HepG2 (cell line): ENCODE measurements around the gene RHBG. TPM values are rescaled to one million over a fixed set of nuclear protein-coding genes. Genes with fewer than 3 reads are reported as not detected.

Experiments
- ATAC-seq: fragments of 200-7000 bp; cut with Tn5 transposase; 3 replicates; pipeline ENCODE4 v1.9.1; 2020; ENCODE audit warnings: mild to moderate bottlenecking, moderate library complexity
- BruUV-seq: library from RNA; stranded (reverse); fragments of 400-500 nt; replicated peaks from 2 replicates; lab custom pipeline; 2021; lab: Mats Ljungman, UMichigan
- CTCF ChIA-PET: fragments of 300-600 bp; formaldehyde crosslinking; extraction: SDS; loops from one replicate; lab custom pipeline; 2021; ENCODE audit warnings: low total read pairs, inconsistent platforms, low intra/inter-chr PET ratio; lab: Yijun Ruan, JAX
- POLR2A ChIA-PET: fragments of 350-600 bp; sonication (Branson Sonifier 250); formaldehyde crosslinking; loops from one replicate; lab custom pipeline; 2020; ENCODE audit warnings: antibody characterized with exemption, inconsistent platforms; lab: Yijun Ruan, JAX
- DNase-seq: peaks from one replicate; pipeline ENCODE4 v3.0.0-alpha.2; 2015; ENCODE audit warnings: low spot score
- FAIRE-seq: peaks from 3 replicates; lab custom pipeline; 2011; peaks lifted over from hg19 to GRCh38; lab: Jason Lieb, UNC
- H2AFZ ChIP-seq: one replicate; pipeline ENCODE4 v1.6.1; 2011; ENCODE audit warnings: low read length, inconsistent platforms
- H3K27ac ChIP-seq: fragments of 300-600 bp; 3 replicates; pipeline ENCODE4 v1.8.0; 2011; ENCODE audit warnings: mixed run types, mild to moderate bottlenecking, mixed read lengths, low read length, inconsistent platforms; ENCODE audit not compliant: insufficient read depth; ENCODE audit errors: extremely low read length
- H3K27me3 ChIP-seq, 2 experiments: fragments of 200-600 bp in 1 of 2; 2 replicates in 1 of 2; 3 replicates in 1 of 2; pipeline versions ENCODE4 v1.6.0 to v1.8.0; 2011; ENCODE audit warnings: low read length in 2 of 2, mild to moderate bottlenecking in 2 of 2, moderate library complexity in 2 of 2, inconsistent platforms in 1 of 2; ENCODE audit not compliant: insufficient read depth in 2 of 2, control insufficient read depth in 1 of 2
- H3K36me3 ChIP-seq, 2 experiments: fragments of 200-600 bp in 1 of 2; replicated peaks in 1 of 2; 2 replicates in 1 of 2; 3 replicates in 1 of 2; pipeline versions ENCODE4 v1.5.1 to v1.8.0; 2011; ENCODE audit warnings: low read length in 2 of 2, inconsistent platforms in 1 of 2; ENCODE audit not compliant: insufficient read depth in 2 of 2, control insufficient read depth in 1 of 2
- H3K4me1 ChIP-seq: 2 replicates; pipeline ENCODE4 v1.5.1; 2012; ENCODE audit warnings: low read length, inconsistent platforms; ENCODE audit not compliant: insufficient read depth
- H3K4me2 ChIP-seq: 2 replicates; pipeline ENCODE4 v1.6.0; 2011; ENCODE audit warnings: low read depth, low read length, inconsistent platforms
- H3K4me3 ChIP-seq, 3 experiments: fragments of 200-600 bp in 1 of 3; sonication (generic), shearing (Covaris generic) in 1 of 3; replicated peaks in 1 of 3; 2 replicates each; pipeline ENCODE4 v1.5.1; 2011 to 2016; ENCODE audit warnings: low read length in 3 of 3, inconsistent platforms in 2 of 3, low read depth in 2 of 3, mild to moderate bottlenecking in 2 of 3, control low read depth in 1 of 3, mixed read lengths in 1 of 3; ENCODE audit not compliant: insufficient read depth in 1 of 3
- H3K79me2 ChIP-seq: one replicate; pipeline ENCODE4 v1.6.1; 2011; ENCODE audit warnings: low read length, inconsistent platforms; ENCODE audit not compliant: insufficient read depth
- H3K9ac ChIP-seq: 2 replicates; pipeline ENCODE4 v1.6.0; 2011; ENCODE audit warnings: mild to moderate bottlenecking, low read depth, low read length, inconsistent platforms; ENCODE audit not compliant: insufficient read depth
- H3K9me3 ChIP-seq: 2 replicates; pipeline ENCODE4 v1.5.1; 2012; ENCODE audit warnings: mild to moderate bottlenecking, low read length
- H4K20me1 ChIP-seq: 2 replicates; pipeline ENCODE4 v1.6.0; 2011; ENCODE audit warnings: inconsistent platforms, mild to moderate bottlenecking, low read length, moderate library complexity; ENCODE audit not compliant: insufficient read depth
- ATAD3A ChIP-seq: sonication (generic); formaldehyde crosslinking; IDR thresholded peaks from 2 replicates; pipeline ENCODE4 v1.4.0; 2020; ENCODE audit warnings: missing genetic modification reagents
- EED ChIP-seq: sonication (generic); formaldehyde crosslinking; IDR thresholded peaks from 2 replicates; pipeline ENCODE4 v1.5.0; 2020; ENCODE audit warnings: mild to moderate bottlenecking, missing genetic modification reagents
- ESRRA ChIP-seq: sonication (generic); formaldehyde crosslinking; IDR thresholded peaks from 2 replicates; pipeline ENCODE4 v1.5.1; 2020; ENCODE audit warnings: mild to moderate bottlenecking, low read depth, missing genetic modification reagents
- PHF20 ChIP-seq: sonication (generic); formaldehyde crosslinking; IDR thresholded peaks from 2 replicates; pipeline ENCODE4 v1.5.0; 2020; ENCODE audit warnings: mild to moderate bottlenecking, missing genetic modification reagents
- PITX1 ChIP-seq: sonication (generic); formaldehyde crosslinking; IDR thresholded peaks from 2 replicates; pipeline ENCODE4 v1.5.1; 2020; ENCODE audit warnings: mild to moderate bottlenecking, missing genetic modification reagents
- PPARG ChIP-seq: conservative IDR thresholded peaks from 2 replicates; pipeline ENCODE4 v1.6.1; 2016; ENCODE audit warnings: missing biosample characterization, missing genetic modification reagents
- RBM22 ChIP-seq: fragments of 200-400 bp; formaldehyde crosslinking; optimal IDR thresholded peaks from 2 replicates; pipeline ENCODE3; 2017; ENCODE audit warnings: mild to moderate bottlenecking, low read length, moderate library complexity
- SIX4 ChIP-seq: sonication (generic); formaldehyde crosslinking; IDR thresholded peaks from 2 replicates; pipeline ENCODE4 v1.4.0; 2020; ENCODE audit warnings: missing genetic modification reagents
- SPEN ChIP-seq: sonication (generic); formaldehyde crosslinking; IDR thresholded peaks from 2 replicates; pipeline ENCODE4 v1.5.1; 2020; ENCODE audit warnings: low read depth, mild to moderate bottlenecking, missing genetic modification reagents
- TOPORS ChIP-seq: sonication (generic); formaldehyde crosslinking; IDR thresholded peaks from 2 replicates; pipeline ENCODE4 v1.8.0; 2023; ENCODE audit warnings: mild to moderate bottlenecking, missing genetic modification reagents
- ZBTB33 ChIP-seq: sonication (generic); formaldehyde crosslinking; IDR thresholded peaks from 2 replicates; pipeline ENCODE4 v1.4.0; 2020; ENCODE audit warnings: missing genetic modification reagents
- ZNF382 ChIP-seq: sonication (generic); formaldehyde crosslinking; IDR thresholded peaks from 2 replicates; pipeline ENCODE4 v1.5.0; 2020; ENCODE audit warnings: missing genetic modification reagents, mild to moderate bottlenecking, borderline replicate concordance
- ZNF484 ChIP-seq: sonication (generic); formaldehyde crosslinking; IDR thresholded peaks from 2 replicates; pipeline ENCODE4 v1.5.1; 2020; ENCODE audit warnings: mild to moderate bottlenecking, low read depth, missing genetic modification reagents, borderline replicate concordance
- ZNF501 ChIP-seq: sonication (generic); formaldehyde crosslinking; IDR thresholded peaks from 2 replicates; pipeline ENCODE4 v1.5.1; 2020; ENCODE audit warnings: mild to moderate bottlenecking, moderate library complexity, missing genetic modification reagents
- ZNF572 ChIP-seq: sonication (generic); formaldehyde crosslinking; IDR thresholded peaks from 2 replicates; pipeline ENCODE4 v1.5.1; 2020; ENCODE audit warnings: mild to moderate bottlenecking, missing genetic modification reagents
- ZNF772 ChIP-seq: sonication (generic); formaldehyde crosslinking; IDR thresholded peaks from 2 replicates; pipeline ENCODE4 v1.5.0; 2020; ENCODE audit warnings: mild to moderate bottlenecking, missing genetic modification reagents
- WGBS: methylation state at CpG from one replicate; pipeline ENCODE4 v1.1.6; 2017; ENCODE audit warnings: low lambda C conversion rate; 5-methylcytosine and 5-hydroxymethylcytosine counted together
- in situ Hi-C: cut with HindIII; loops from 2 replicates; pipeline ENCODE4 v1.10.0; 2017; ENCODE audit warnings: low pct_unique_long_range_greater_than_20kb; ENCODE audit not compliant: extremely low pct_ligation_motif_present
- intact Hi-C: fragments of 100-400 bp; cut with micrococcal nuclease; formaldehyde crosslinking; loops from one replicate; pipeline ENCODE4 v1.10.0; 2022; ENCODE audit not compliant: unreplicated experiment
- polyA plus RNA-seq, 8 experiments: library from polyadenylated mRNA; depleted of rRNA in 3 of 8; stranded (reverse) in 7 of 8; unstranded in 1 of 8; fragments of >200 nt; fragmentation: Illumina TruSeq in 4 of 8; extraction: Trizol in 4 of 8; gene quantifications; 2 replicates each; pipeline versions ENCODE4 v1.2.1 to v1.2.3, GENCODE V29; 2011 to 2016; ENCODE audit warnings: low read depth in 4 of 8, missing spikeins in 1 of 8, mixed read lengths in 1 of 8; ENCODE audit not compliant: insufficient read depth in 1 of 8
- total RNA-seq, 5 experiments: library from RNA; depleted of rRNA; stranded (reverse); fragments of >200 nt; fragmentation: Illumina TruSeq; extraction: Trizol; gene quantifications; 2 replicates each; pipeline ENCODE4 v1.2.3, GENCODE V29; 2016; ENCODE audit warnings: low read depth in 1 of 5
- TF ChIP-seq, protein P1 (sequence below): sonication (generic); formaldehyde crosslinking; IDR thresholded peaks from 2 replicates; pipeline ENCODE4 v1.9.0; 2021; ENCODE audit warnings: missing genetic modification reagents, mild to moderate bottlenecking, borderline replicate concordance

Gene RHBG
- total and polyA plus RNA-seq, 2 of the 13 experiments (the other 11 are each of a cell fraction or from before 2014, with no cell fraction given): 61.8 to 73.5 TPM

DNA sequence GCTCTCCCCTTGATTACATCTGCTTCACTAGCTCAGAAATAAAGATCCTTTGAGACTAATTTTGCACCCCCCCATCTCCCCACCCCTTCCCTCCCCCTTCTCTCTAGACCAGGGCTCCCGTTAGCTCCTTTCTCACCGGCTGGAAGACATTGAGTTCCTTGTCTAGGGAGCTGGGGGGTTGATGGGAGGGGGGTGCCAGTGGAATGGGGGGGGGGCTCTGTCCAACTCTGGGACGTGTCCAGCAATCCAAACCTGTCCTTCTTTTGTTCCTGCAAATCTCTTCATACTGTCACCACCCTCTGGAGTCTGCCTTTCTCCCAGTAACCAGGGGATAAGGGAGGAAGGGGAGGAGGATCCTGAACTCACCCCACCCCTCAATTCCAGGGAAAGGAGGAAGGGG, 61.9 kb downstream of the RHBG start:
- H3K9me3 ChIP-seq: no peaks in the 10 kb centered on the region
- no peak overlapping the region for H2AFZ ChIP-seq
- no peaks in the 10 kb centered on the region for H3K79me2 ChIP-seq
- CTCF ChIA-PET: no interaction called here
- no peak overlapping the region for H3K4me2 ChIP-seq
- TF ChIP-seq PHF20 (CRISPR knock-in tag): no peak
- peaks cover 13 to 90% of the 10 kb centered on the region in 2 experiments; a peak in 4 of 5 replicates for H3K27me3 ChIP-seq
- 3% methylated on average over 3 of the region's 3 CpGs for WGBS
- H4K20me1 ChIP-seq: no peaks in the 10 kb centered on the region
- FAIRE-seq: no peak
- intact Hi-C loops (no loop called here), in situ Hi-C loops (no loop called here)
- ATAC-seq: no peak
- POLR2A ChIA-PET: interaction anchor here (0.6 kb wide), 2 partner anchors 24 to 75 kb away, joined by 3 read pairs; no protein-coding TSS in a partner anchor
- H3K9ac ChIP-seq: no peak overlapping the region
- H3K36me3 ChIP-seq: no peaks in the 10 kb centered on the region
- DNase-seq: no peak
- BruUV-seq: no TSS peak
- H3K4me3 ChIP-seq: no peak overlapping the region
- H3K4me1 ChIP-seq: no peaks in the 10 kb centered on the region; the same call in 1 of the 2 replicates
- H3K27ac ChIP-seq: no peak overlapping the region

GRCh38 chr1:156431366-156431765, 62.4 kb downstream of the RHBG start:
- Histone ChIP-seq H3K27me3 (peaks cover 10 to 88% of the 10 kb centered on the region in 2 experiments; a peak in 4 of 5 replicates), H3K4me1 (no peaks in the 10 kb centered on the region; the same call in 1 of the 2 replicates), H4K20me1 (no peaks in the 10 kb centered on the region), H3K9me3 (no peaks in the 10 kb centered on the region), H3K79me2 (no peaks in the 10 kb centered on the region), H3K4me3 (no peak overlapping the region), H2AFZ (no peak overlapping the region), H3K4me2 (no peak overlapping the region), H3K9ac (no peak overlapping the region), H3K36me3 (no peaks in the 10 kb centered on the region), H3K27ac (no peak overlapping the region)
- no TSS peak for BruUV-seq
- in situ Hi-C loops (no loop called here), intact Hi-C loops (no loop called here)
- ATAC-seq (no peak), DNase-seq (no peak), FAIRE-seq (no peak)
- ChIA-PET POLR2A (no interaction called here), CTCF (no interaction called here)
- 22% methylated on average over 4 of the region's 4 CpGs for WGBS
- TF ChIP-seq ZNF484: no peak
- TF ChIP-seq ZNF772 (CRISPR knock-in tag): no peak
- TF ChIP-seq, protein P1, sequence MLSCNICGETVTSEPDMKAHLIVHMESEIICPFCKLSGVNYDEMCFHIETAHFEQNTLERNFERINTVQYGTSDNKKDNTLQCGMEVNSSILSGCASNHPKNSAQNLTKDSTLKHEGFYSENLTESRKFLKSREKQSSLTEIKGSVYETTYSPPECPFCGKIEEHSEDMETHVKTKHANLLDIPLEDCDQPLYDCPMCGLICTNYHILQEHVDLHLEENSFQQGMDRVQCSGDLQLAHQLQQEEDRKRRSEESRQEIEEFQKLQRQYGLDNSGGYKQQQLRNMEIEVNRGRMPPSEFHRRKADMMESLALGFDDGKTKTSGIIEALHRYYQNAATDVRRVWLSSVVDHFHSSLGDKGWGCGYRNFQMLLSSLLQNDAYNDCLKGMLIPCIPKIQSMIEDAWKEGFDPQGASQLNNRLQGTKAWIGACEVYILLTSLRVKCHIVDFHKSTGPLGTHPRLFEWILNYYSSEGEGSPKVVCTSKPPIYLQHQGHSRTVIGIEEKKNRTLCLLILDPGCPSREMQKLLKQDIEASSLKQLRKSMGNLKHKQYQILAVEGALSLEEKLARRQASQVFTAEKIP: no peak
- no peak for TF ChIP-seq EED
- TF ChIP-seq SPEN (CRISPR knock-in tag): no peak
- TF ChIP-seq ZNF572: no peak
- no peak for TF ChIP-seq TOPORS (CRISPR knock-in tag)
- no peak for TF ChIP-seq ZNF501 (CRISPR knock-in tag)
- no peak for TF ChIP-seq SIX4
- no peak for TF ChIP-seq ZNF382 (CRISPR knock-in tag)
- TF ChIP-seq ZBTB33 (CRISPR knock-in tag): no peak
- TF ChIP-seq PITX1: no peak
- TF ChIP-seq ESRRA (CRISPR knock-in tag): no peak
- no peak for TF ChIP-seq PPARG (CRISPR knock-in tag)
- no peak for TF ChIP-seq ATAD3A (CRISPR knock-in tag)
- no peak for TF ChIP-seq RBM22
